Caco-2 (cell line): ENCODE results near the gene DNAJC4. TPM values are rescaled to one million over a fixed set of nuclear protein-coding genes. Genes with fewer than 3 reads are reported as not detected.

Experiments used
- BruUV-seq: library from RNA; stranded (reverse); fragments of 400-500 nt; replicated peaks from 2 replicates; lab custom pipeline; 2021; lab: Mats Ljungman, UMichigan
- CTCF ChIA-PET: fragments of 300-600 bp; sonication (Branson Sonifier 250); formaldehyde crosslinking; loops from one replicate; lab custom pipeline; 2022; ENCODE audit warnings: antibody characterized with exemption; lab: Charles Lee
- POLR2A ChIA-PET: fragments of 300-600 bp; sonication (Branson Sonifier 250); formaldehyde crosslinking; loops from one replicate; lab custom pipeline; 2022; ENCODE audit warnings: antibody characterized with exemption; lab: Charles Lee
- DNase-seq, 2 experiments: peaks; one replicate each; pipeline versions ENCODE4 v3.0.0 to v3.0.0-alpha.2; 2020 to 2022
- H3K27me3 ChIP-seq: replicated peaks from 2 replicates; pipeline ENCODE4 v1.6.0; 2011; ENCODE audit warnings: low read length; ENCODE audit not compliant: control insufficient read depth, insufficient read depth
- H3K36me3 ChIP-seq: 2 replicates; pipeline ENCODE4 v1.5.1; 2011; ENCODE audit warnings: low read length; ENCODE audit not compliant: control insufficient read depth, insufficient read depth
- H3K4me1 ChIP-seq: fragments of 250-450 bp; sonication (Bioruptor Pico); 2 replicates; pipeline ENCODE4 v1.5.1; 2020; ENCODE audit warnings: mild to moderate bottlenecking
- H3K4me3 ChIP-seq: 2 replicates; pipeline ENCODE4 v1.5.1; 2011; ENCODE audit warnings: low read depth, mild to moderate bottlenecking, control low read depth, low read length
- H3K9me3 ChIP-seq: fragments of 250-450 bp; sonication (Bioruptor Pico); 2 replicates; pipeline ENCODE4 v1.5.1; 2020; ENCODE audit warnings: mild to moderate bottlenecking, moderate library complexity
- H3K27ac Mint-ChIP-seq: one replicate; pipeline ENCODE4 v1.8.0; 2022; ENCODE audit warnings: mixed read lengths; ENCODE audit not compliant: unreplicated experiment
- H3K27me3 Mint-ChIP-seq: one replicate; pipeline ENCODE4 v1.8.0; 2022; ENCODE audit warnings: mixed read lengths; ENCODE audit not compliant: insufficient read depth, unreplicated experiment
- H3K36me3 Mint-ChIP-seq: one replicate; pipeline ENCODE4 v1.8.0; 2022; ENCODE audit warnings: mild to moderate bottlenecking, mixed read lengths; ENCODE audit not compliant: insufficient read depth, unreplicated experiment
- H3K4me1 Mint-ChIP-seq: one replicate; pipeline ENCODE4 v1.8.0; 2022; ENCODE audit warnings: low read depth, mixed read lengths; ENCODE audit not compliant: unreplicated experiment
- H3K4me3 Mint-ChIP-seq: one replicate; pipeline ENCODE4 v1.8.0; 2022; ENCODE audit warnings: mild to moderate bottlenecking, moderate library complexity, mixed read lengths; ENCODE audit not compliant: unreplicated experiment
- H3K9me3 Mint-ChIP-seq: one replicate; pipeline ENCODE4 v1.8.0; 2022; ENCODE audit warnings: mixed read lengths; ENCODE audit not compliant: unreplicated experiment
- CTCF ChIP-seq, 2 experiments: fragments of 200-600 bp in 1 of 2; IDR thresholded peaks; 1 replicate in 1 of 2; 2 replicates in 1 of 2; pipeline versions ENCODE4 v1.5.1 to v1.8.0; 2011 to 2022; ENCODE audit warnings: antibody characterized with exemption in 1 of 2, control low read depth in 1 of 2, inconsistent platforms in 1 of 2, low read depth in 1 of 2, low read length in 1 of 2, mild to moderate bottlenecking in 1 of 2, moderate library complexity in 1 of 2; ENCODE audit not compliant: insufficient read depth in 1 of 2, severe bottlenecking in 1 of 2, unreplicated experiment in 1 of 2
- intact Hi-C: fragments of 100-400 bp; cut with micrococcal nuclease; formaldehyde crosslinking; loops from one replicate; pipeline ENCODE4 v1.10.0; 2022; ENCODE audit not compliant: unreplicated experiment
- total RNA-seq: library from RNA; stranded (reverse); gene quantifications from 2 replicates; pipeline ENCODE4 v1.2.3, GENCODE V29; 2022

Gene DNAJC4
- total RNA-seq, 1 experiment from 2014 or later, result 22.9 TPM

- intact Hi-C loops, result no loop called here
- ChIA-PET POLR2A (no interaction called here), CTCF (interaction anchor here (1.5 kb wide), 1 partner anchor 8 kb away, joined by 6 read pairs; no protein-coding TSS in a partner anchor)
Observed at GRCh38 chr11:64260147-64260708, 29.9 kb downstream of the DNAJC4 start.

GRCh38 chr11:64261556-64262080, 31.3 kb downstream of the DNAJC4 start:
- H3K36me3 Mint-ChIP-seq, result peaks cover 70% of the 10 kb centered on the region

More at GRCh38 chr11:64260147-64260708, 29.9 kb downstream of the DNAJC4 start:
- Mint-ChIP-seq H3K4me3 (no peak overlapping the region), H3K27me3 (no peaks in the 10 kb centered on the region), H3K9me3 (no peaks in the 10 kb centered on the region), H3K4me1 (peaks cover 8% of the 10 kb centered on the region), H3K36me3 (peaks cover 57% of the 10 kb centered on the region), H3K27ac (no peak overlapping the region)
- DNase-seq, result no peak
- H3K4me3 ChIP-seq, result no peak overlapping the region
- no peaks in the 10 kb centered on the region for H3K9me3 ChIP-seq
- no peaks in the 10 kb centered on the region for H3K27me3 ChIP-seq
- no peaks in the 10 kb centered on the region for H3K4me1 ChIP-seq
- H3K36me3 ChIP-seq, result peaks cover 3% of the 10 kb centered on the region
- no peak for TF ChIP-seq CTCF (IDR thresholded peaks at IDR 0.05; ENCODE audit: insufficient read depth in 1 of 2, low read depth in 1 of 2, low read length in 1 of 2, severe bottlenecking in 1 of 2, unreplicated experiment in 1 of 2)
- BruUV-seq, result no TSS peak

More at GRCh38 chr11:64261556-64262080, 31.3 kb downstream of the DNAJC4 start:
- Histone ChIP-seq H3K36me3 (peaks cover 3% of the 10 kb centered on the region), H3K27me3 (no peaks in the 10 kb centered on the region), H3K9me3 (no peaks in the 10 kb centered on the region), H3K4me3 (no peak overlapping the region), H3K4me1 (no peaks in the 10 kb centered on the region)
- H3K27ac Mint-ChIP-seq, result no peak overlapping the region
- DNase-seq, result no peak
- no peak for TF ChIP-seq CTCF (IDR thresholded peaks at IDR 0.05; ENCODE audit: insufficient read depth in 1 of 2, low read depth in 1 of 2, low read length in 1 of 2, severe bottlenecking in 1 of 2, unreplicated experiment in 1 of 2)
- no peaks in the 10 kb centered on the region for H3K27me3 Mint-ChIP-seq
- no TSS peak for BruUV-seq
- intact Hi-C loops, result no loop called here
- ChIA-PET CTCF (interaction anchor here (1.2 to 1.5 kb wide), 2 partner anchors 9 to 43 kb away, joined by 3 to 6 read pairs; no protein-coding TSS in a partner anchor), POLR2A (no interaction called here)
- H3K9me3 Mint-ChIP-seq, result no peaks in the 10 kb centered on the region
- no peak overlapping the region for H3K4me3 Mint-ChIP-seq
- H3K4me1 Mint-ChIP-seq, result peaks cover 8% of the 10 kb centered on the region
